Stimulated activated CD8-positive, alpha-beta memory T cell treated with anti-CD3 and anti-CD28 coated beads, Interleukin-4, amount 100 ng/mL, for 4 hours (primary cell): ENCODE results near the gene CHRD.
"Not testable (repeated sequence)": the region's sequence is repeated elsewhere in the genome, so short reads cannot be mapped to it uniquely, and the experiment has no call there.

Source experiments
- DNase-seq, 2 donors: peaks; one replicate each; pipeline ENCODE4 v3.0.0-alpha.2; 2020; ENCODE audit warnings: low read depth in 2 of 2, low spot score in 1 of 2

Gene CHRD

DNA sequence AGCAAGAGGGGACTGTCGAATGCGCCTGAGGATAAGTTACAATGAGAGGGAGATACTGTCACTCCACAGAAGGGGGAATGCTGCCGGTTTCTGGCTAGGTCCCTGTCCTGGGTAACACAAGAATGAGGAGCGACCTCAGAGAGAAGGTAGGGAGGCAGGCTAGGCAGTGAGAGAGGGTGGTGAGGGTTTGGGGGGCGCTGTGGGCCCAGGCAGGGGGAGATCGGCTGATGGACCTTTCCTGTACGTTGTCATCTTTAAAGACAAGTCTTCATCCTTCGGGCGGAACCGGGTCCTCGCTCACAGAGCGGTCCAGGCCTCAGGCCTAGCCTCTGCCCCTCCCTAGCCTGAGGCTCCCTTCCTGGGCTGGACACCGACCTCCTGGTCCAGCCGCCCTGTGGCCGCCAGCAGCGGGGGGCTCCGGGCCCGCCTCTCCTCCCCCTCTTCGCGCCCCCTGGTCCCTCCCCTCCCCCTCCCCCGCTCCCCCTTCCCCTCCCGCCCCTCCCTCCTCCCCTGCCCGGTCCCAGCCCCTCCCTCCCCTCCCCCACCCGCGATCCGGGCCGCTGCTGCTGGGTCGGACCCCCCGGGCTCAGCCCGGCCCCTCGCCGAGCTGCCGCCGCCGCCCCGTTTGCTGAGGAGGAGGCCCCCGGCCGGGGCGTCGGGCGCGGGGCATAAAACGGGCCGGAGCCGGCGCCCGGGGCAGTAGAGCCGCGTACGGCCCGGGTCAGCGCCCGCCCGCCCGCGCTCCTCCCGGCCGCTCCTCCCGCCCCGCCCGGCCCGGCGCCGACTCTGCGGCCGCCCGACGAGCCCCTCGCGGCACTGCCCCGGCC, at the start of gene CHRD:
Gene CHRD (plus strand): TSS at position 697 of the 827 bp plus-strand sequence. CDS start 265 bp downstream, outside the sequence.
- no peak for DNase-seq

GRCh38 chr3:184332370-184333090, 47.3 kb upstream of the CHRD start:
- DNase-seq = no peak

DNA sequence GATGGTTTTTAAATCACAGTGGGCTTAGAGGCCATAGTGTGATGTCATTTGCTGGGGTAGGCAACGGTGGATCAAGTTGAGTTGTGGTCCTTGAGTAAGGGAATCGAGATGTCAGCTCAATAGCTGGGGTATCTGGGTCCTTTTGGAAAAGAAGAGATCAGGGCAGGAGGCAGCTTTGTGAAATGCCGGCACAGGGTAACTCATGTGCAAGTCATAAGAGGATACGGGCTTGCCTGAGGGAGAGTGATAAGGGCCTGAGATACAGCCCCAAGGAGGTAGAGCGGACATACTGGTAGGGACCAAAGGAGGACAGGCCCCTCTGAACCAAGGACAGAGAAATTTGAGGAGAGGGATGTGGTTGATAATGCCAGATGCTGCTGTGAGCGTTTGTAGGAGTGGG, 46.7 kb upstream of the CHRD start:
- DNase-seq = no peak

GRCh38 chr3:184333700-184334099, 46.2 kb upstream of the CHRD start:
- no peak for DNase-seq

GRCh38 chr3:184334470-184335158, 45.2 kb upstream of the CHRD start:
- DNase-seq = no peak

DNA sequence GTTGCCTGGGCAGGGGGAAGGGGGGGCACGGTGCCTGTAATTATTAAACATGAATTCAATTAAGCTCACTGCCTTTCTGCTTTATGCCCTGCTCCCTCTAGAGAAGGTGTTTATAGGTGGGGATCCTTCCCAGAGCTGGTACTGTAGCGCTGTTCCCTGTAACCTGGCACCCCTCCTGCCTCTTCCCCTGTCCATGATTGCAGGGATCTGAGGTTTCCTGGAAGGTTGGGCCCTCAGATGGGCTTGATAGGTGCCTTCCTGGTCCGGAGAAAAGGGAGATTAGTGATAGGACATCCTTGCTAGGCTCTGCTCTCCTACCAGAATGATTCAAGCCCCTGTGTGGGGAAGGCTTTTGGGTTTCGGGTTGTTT, 44.6 kb upstream of the CHRD start:
- DNase-seq = no peak

DNA sequence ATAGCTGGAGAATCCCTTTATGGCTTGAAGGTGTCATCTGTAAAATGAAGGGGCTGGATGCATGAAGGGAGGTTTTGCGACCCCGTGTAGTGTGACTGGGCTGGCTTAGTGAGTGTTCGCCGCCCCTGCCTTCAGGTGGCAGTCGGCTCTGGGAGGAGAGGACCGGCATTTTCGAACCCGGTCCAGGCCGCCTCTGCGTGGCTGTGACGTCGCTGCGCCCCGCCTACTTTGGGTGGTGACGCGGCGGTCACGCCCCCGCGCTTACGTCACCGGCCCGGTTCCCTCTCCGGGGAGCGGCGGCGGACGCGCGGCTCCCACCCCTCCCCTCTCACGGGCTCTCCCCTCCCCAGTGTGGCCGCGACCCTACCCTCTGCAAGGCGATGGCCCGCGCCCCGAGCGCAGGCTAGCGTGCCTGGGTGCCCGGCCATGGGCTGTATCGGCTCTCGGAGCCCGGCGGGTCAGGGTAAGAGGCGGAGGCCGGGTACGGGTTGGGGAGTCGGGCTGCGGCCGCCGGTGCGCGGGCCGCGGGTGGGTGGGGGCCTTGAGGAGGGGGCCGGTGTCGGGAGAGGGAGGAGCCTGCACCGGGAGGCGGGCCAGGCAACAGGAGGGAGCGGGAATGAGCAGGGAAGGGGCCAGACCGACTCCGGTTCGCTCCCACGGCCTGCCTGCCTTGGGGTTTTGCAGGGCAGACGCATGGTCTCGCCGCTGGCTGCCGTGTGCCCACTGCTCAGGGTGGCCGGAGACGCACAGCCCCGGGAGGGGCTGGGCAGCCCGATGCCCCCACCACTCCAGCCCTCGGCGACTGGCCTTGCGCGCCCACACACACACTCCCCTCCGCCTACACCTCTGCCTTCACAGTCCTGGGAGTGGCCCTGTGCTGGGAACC, 44.0 kb upstream of the CHRD start:
- peak; percentile 68 to 77 for DNase-seq

GRCh38 chr3:184336547-184337398, 43.1 kb upstream of the CHRD start:
- no peak for DNase-seq

DNA sequence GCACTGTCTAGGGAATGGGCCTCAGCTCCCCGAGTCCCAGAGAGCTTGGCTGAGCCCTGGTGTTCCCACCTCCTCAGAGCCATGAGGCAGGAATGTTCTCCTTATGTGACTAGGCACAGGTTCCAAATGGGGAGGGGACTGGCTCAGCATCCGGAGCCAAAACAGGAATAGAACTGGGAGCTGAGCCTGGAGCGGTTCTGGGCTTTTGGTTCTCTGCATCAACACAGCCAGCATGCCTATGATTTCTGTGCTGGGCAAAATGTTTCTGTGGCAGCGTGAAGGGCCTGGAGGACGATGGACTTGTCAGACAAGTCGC, 42.5 kb upstream of the CHRD start, which contains the start of gene FAM131A:
Gene FAM131A (plus strand): TSS at position 202 of the 316 bp plus-strand sequence. CDS start 31 bp downstream, at position 233.
- no peak for DNase-seq

GRCh38 chr3:184337981-184338380, 41.9 kb upstream of the CHRD start:
- DNase-seq = no peak

DNA sequence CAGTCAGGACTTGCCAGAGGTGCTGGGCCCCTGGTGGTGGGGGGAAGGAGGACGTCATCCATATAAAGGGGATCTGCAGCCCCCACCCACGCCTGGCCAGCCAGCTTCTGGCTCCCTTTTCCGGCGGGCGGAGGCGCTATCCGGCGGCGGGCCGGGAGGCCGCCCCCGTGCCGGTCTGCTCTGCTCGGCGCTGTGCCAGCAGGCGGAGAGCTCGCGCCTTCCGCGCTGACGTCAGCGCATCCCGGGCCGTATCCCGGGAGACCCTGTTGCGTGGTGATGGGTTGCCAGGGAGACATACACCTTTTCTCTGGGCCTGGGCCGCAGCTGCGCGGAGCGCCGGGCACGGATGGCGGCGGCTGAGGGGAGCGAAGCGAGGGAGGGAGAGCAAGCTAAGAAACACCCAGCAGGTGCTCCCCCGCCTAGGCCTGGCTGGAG, 41.3 kb upstream of the CHRD start:
- no peak for DNase-seq

DNA sequence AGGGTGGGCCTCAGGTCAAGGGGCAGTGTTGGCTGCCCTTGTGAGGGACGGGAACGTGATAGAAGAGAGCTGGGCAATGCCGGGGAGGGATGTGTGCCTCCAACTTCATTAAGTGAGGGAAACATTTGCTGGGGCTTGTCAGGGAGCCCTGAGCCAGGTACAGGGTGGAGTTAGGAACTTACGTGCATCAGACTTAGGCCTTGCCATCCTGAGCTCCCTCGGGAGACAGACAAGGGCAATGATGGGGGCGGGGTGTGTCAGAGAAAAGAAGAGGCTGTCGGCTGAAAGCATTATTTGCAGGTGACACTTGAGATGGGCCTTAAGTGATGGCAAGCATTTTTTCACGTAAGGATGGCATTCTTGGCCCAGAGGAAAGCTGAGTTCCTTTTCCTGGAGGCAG, 40.9 kb upstream of the CHRD start:
- no peak for DNase-seq

DNA sequence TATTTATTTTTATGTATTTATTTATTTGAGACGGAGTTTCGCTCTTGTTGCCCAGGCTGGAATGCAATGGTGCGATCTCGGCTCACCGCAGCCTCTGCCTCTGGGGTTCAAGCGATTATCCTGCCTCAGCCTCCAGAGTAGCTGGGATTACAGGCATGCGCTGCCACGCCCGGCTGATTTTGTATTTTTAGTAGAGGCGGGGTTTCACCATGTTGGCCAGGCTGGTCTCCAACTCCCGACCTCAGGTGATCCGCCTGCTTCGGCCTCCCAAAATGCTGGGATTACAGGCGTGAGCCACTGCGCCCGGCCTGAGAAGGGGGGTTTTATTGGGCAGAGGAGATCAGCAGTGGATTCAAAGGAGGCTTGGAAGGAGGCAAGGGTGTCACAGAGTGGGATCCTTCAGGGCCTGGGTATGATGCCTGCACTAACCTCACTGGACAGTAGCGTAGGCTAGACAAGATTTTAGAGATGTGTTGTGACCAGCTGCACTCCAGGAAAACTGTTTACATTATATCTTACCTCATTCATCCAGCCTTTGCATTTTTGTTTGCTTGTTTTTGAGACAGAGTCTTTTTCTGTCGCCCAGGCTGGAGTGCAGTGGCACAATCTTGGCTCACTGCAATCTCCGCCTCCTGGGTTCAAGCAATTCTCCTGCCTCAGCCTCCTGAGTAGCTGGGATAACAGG, 40.3 kb upstream of the CHRD start:
- DNase-seq = not testable (repeated sequence)

DNA sequence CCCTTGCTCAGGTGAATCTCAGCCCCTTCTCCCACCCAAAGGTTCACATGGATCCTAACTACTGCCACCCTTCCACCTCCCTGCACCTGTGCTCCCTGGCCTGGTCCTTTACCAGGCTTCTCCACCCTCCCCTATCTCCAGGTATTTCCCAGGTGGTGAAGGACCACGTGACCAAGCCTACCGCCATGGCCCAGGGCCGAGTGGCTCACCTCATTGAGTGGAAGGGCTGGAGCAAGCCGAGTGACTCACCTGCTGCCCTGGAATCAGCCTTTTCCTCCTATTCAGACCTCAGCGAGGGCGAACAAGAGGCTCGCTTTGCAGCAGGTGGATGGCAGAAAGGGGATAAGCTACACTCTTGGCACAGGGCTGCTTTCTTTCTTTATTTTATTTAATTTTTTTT, 37.9 kb upstream of the CHRD start:
- no peak for DNase-seq

- no peak for DNase-seq
Measured at GRCh38 chr3:184343200-184343876, 36.5 kb upstream of the CHRD start.

DNA sequence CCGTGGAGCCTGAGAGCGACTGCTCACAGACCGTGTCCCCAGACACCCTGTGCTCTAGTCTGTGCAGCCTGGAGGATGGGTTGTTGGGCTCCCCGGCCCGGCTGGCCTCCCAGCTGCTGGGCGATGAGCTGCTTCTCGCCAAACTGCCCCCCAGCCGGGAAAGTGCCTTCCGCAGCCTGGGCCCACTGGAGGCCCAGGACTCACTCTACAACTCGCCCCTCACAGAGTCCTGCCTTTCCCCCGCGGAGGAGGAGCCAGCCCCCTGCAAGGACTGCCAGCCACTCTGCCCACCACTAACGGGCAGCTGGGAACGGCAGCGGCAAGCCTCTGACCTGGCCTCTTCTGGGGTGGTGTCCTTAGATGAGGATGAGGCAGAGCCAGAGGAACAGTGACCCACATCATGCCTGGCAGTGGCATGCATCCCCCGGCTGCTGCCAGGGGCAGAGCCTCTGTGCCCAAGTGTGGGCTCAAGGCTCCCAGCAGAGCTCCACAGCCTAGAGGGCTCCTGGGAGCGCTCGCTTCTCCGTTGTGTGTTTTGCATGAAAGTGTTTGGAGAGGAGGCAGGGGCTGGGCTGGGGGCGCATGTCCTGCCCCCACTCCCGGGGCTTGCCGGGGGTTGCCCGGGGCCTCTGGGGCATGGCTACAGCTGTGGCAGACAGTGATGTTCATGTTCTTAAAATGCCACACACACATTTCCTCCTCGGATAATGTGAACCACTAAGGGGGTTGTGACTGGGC, 35.1 kb upstream of the CHRD start:
- no peak for DNase-seq

GRCh38 chr3:184345317-184346144, 34.3 kb upstream of the CHRD start:
- no peak for DNase-seq
